ENCODE data around the gene SEMA3B. TPM values are rescaled to one million over a fixed set of nuclear protein-coding genes. Genes with fewer than 3 reads are reported as not detected.
A peak's percentile ranks its signal among the peaks of the same experiment; 100 is the strongest.

Gene SEMA3B
- total and polyA plus RNA-seq, 9 of the 15 experiments (the other 6 are each of a cell fraction or from before 2014, with no cell fraction given): 0.03 to 1.8 (median 0.55) TPM; not detected in 1

- TF ChIP-seq ID3 (CRISPR knock-in tag; IDR thresholded peaks at IDR 0.05) (no peak), ID3 (tag; IDR thresholded peaks at IDR 0.05) (no peak), RERE (CRISPR knock-in tag; IDR thresholded peaks at IDR 0.05; ENCODE audit: borderline replicate concordance) (no peak), PKNOX1 (IDR thresholded peaks at IDR 0.05) (no peak), USF1 (CRISPR knock-in tag; IDR thresholded peaks at IDR 0.05) (no peak), ZNF165 (CRISPR knock-in tag; IDR thresholded peaks at IDR 0.05; ENCODE audit: borderline replicate concordance) (no peak), PCBP2 (IDR thresholded peaks at IDR 0.05; ENCODE audit: low read depth, low read length, poor library complexity, severe bottlenecking) (no peak), NUFIP1 (IDR thresholded peaks at IDR 0.05; ENCODE audit: partially characterized antibody) (no peak), NR4A1 (CRISPR knock-in tag; IDR thresholded peaks at IDR 0.05) (no peak), NR4A1 (tag; IDR thresholded peaks at IDR 0.05) (no peak), SMC3 (conservative IDR thresholded peaks at IDR 0.05; ENCODE audit: insufficient read depth, low read depth, low read length) (peak; percentile 96), ETV6 (IDR thresholded peaks at IDR 0.05; ENCODE audit: borderline replicate concordance in 1 of 2, low read depth in 2 of 2, low read length in 1 of 2) (no peak), ETV6 (CRISPR knock-in tag; IDR thresholded peaks at IDR 0.05; ENCODE audit: borderline replicate concordance) (no peak), MBD2 (IDR thresholded peaks at IDR 0.05; ENCODE audit: borderline replicate concordance, low read depth) (no peak), ZNF668 (CRISPR knock-in tag; IDR thresholded peaks at IDR 0.05) (no peak), CEBPZ (IDR thresholded peaks at IDR 0.05; ENCODE audit: borderline replicate concordance, low read depth, low read length) (no peak)
These were observed 4.2 kb downstream of the SEMA3B start (continued) for GRCh38 chr3:50272911-50273688.
